Measurements from ENCODE around the gene ORAI2. TPM values are rescaled to one million over a fixed set of nuclear protein-coding genes. Genes with fewer than 3 reads are reported as not detected.

The ORAI2 gene
- total and polyA plus RNA-seq, 10 of the 15 experiments (the other 5 are each of a cell fraction or from before 2014, with no cell fraction given) = 5.8 to 111 (median 46.9) TPM

DNA sequence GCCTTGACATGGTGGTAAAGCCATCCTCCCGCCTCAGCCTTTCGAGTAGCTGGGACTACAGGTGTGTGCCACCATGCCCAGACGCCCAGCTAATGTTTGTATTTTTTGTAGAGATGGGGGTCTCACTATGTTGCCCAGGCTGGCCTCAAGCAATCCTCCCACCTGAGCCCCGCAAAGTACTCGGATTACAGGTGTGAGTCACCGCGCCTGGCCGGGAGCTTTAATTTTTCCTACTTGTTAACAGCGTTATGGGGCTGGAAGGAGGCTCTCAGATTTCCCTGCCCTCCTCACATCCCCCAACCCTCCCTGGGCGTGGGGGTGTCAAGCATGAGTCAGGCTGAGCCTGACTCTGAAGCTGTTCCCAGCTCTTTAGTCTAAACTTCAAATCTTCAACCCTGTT lies 23.0 kb downstream of the ORAI2 start:
- H4K20me1 ChIP-seq (ENCODE audit: control insufficient read depth, insufficient read depth) = no peaks in the 10 kb centered on the region
- no peaks in the 10 kb centered on the region for H3K9me3 ChIP-seq (replicated peaks; ENCODE audit: control insufficient read depth, insufficient read depth, low read length)
- intact Hi-C loops (cut with micrococcal nuclease; ENCODE audit: unreplicated experiment) (no loop called here), in situ Hi-C loops (cut with MboI) (loop anchor here (10.0 kb wide), 1 partner anchor 52 kb away; no protein-coding TSS in a partner anchor)
- no peak overlapping the region for H2AFZ ChIP-seq (ENCODE audit: control insufficient read depth, low read depth, low read length)
- FAIRE-seq (no peak), ATAC-seq (no peak), DNase-seq (ENCODE audit: low read depth, low spot score) (no peak)
- H3K79me2 ChIP-seq (ENCODE audit: control insufficient read depth, insufficient read depth, low read length) = no peaks in the 10 kb centered on the region
- no TSS peak for BruUV-seq (replicated peaks)
- ChIA-PET POLR2A (no interaction called here), SMC1A (ENCODE audit: uncharacterized antibody, unreplicated experiment) (interaction anchor here (0.9 kb wide), 1 partner anchor 32 kb away, joined by 3 read pairs; no protein-coding TSS in a partner anchor), CTCF (interaction anchor here (0.5 to 3.2 kb wide), 4 partner anchors 10 to 52 kb away, joined by 3 to 14 read pairs (median 4); no protein-coding TSS in a partner anchor), RAD21 (ENCODE audit: unreplicated experiment) (interaction anchor here (1.5 kb wide), 1 partner anchor 10 kb away, joined by 3 read pairs; no protein-coding TSS in a partner anchor)
- no peak overlapping the region for H3K9ac ChIP-seq (ENCODE audit: control insufficient read depth, insufficient read depth, low read length)
- no peak for TF ChIP-seq RBBP5 (conservative IDR thresholded peaks at IDR 0.05)
- TF ChIP-seq, protein P1, sequence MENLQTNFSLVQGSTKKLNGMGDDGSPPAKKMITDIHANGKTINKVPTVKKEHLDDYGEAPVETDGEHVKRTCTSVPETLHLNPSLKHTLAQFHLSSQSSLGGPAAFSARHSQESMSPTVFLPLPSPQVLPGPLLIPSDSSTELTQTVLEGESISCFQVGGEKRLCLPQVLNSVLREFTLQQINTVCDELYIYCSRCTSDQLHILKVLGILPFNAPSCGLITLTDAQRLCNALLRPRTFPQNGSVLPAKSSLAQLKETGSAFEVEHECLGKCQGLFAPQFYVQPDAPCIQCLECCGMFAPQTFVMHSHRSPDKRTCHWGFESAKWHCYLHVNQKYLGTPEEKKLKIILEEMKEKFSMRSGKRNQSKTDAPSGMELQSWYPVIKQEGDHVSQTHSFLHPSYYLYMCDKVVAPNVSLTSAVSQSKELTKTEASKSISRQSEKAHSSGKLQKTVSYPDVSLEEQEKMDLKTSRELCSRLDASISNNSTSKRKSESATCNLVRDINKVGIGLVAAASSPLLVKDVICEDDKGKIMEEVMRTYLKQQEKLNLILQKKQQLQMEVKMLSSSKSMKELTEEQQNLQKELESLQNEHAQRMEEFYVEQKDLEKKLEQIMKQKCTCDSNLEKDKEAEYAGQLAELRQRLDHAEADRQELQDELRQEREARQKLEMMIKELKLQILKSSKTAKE (IDR thresholded peaks at IDR 0.05; ENCODE audit: low read depth, poor library complexity, severe bottlenecking) = no peak
- TF ChIP-seq BMI1 (IDR thresholded peaks at IDR 0.05; ENCODE audit: borderline replicate concordance) = no peak
- peaks cover 11% of the 10 kb centered on the region in 2 experiments for H3K36me3 ChIP-seq (ENCODE audit: control insufficient read depth in 2 of 2, insufficient read depth in 2 of 2, low read length in 1 of 2)
- H3K4me3 ChIP-seq = no peak overlapping the region
- no peaks in the 10 kb centered on the region for H3K27me3 ChIP-seq (replicated peaks in 1 of 2; ENCODE audit: control insufficient read depth in 2 of 2, insufficient read depth in 2 of 2, low read length in 1 of 2)
- no peak overlapping the region for H3K27ac ChIP-seq (ENCODE audit: control insufficient read depth, insufficient read depth)
- H3K4me1 ChIP-seq (ENCODE audit: control insufficient read depth, insufficient read depth, low read length) = no peaks in the 10 kb centered on the region
- no peak overlapping the region for H3K4me2 ChIP-seq (ENCODE audit: control insufficient read depth, insufficient read depth)
- WGBS (ENCODE audit: insufficient coverage, insufficient replicate concordance, low lambda C conversion rate, missing lambda C conversion rate) = 95% methylated on average over 10 of the region's 10 CpGs

DNA sequence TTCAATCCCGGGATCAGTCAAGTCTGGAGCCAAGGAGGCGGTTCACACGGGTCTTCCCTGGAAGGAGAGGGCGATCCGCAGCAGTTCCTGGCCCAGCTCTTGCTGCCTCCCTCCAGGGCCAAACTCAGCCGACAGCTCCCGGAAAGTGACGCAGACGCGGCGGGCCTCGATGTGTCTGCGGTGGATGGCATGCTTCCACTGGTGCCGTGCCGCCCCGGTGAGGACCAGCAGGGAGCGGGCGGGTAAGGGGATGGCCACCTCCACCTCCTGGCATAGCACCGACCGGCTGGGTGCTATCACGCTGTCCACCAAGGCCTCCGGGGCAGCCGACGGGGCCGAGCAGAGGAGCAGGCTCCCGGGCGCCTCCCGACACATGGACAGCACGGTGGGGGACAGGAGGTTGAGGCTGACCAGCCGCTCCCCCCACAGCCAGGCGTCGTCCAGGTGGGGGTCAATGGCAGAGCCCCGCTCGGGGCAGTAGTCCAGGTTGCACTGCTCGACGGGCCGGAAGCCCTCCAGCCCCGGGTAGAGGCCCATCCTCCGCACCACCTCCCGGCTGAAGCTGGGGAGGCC lies 24.1 kb downstream of the ORAI2 start:
- Histone ChIP-seq H3K9me3 (replicated peaks; ENCODE audit: control insufficient read depth, insufficient read depth, low read length) (no peaks in the 10 kb centered on the region), H3K9ac (ENCODE audit: control insufficient read depth, insufficient read depth, low read length) (no peak overlapping the region), H3K36me3 (ENCODE audit: control insufficient read depth in 2 of 2, insufficient read depth in 2 of 2, low read length in 1 of 2) (peaks cover 11% of the 10 kb centered on the region in 2 experiments), H2AFZ (ENCODE audit: control insufficient read depth, low read depth, low read length) (no peak overlapping the region), H3K27ac (ENCODE audit: control insufficient read depth, insufficient read depth) (no peak overlapping the region), H4K20me1 (ENCODE audit: control insufficient read depth, insufficient read depth) (no peaks in the 10 kb centered on the region), H3K4me3 (no peak overlapping the region), H3K79me2 (ENCODE audit: control insufficient read depth, insufficient read depth, low read length) (peaks cover 4% of the 10 kb centered on the region; the same call in 1 of the 2 replicates), H3K4me1 (ENCODE audit: control insufficient read depth, insufficient read depth, low read length) (no peaks in the 10 kb centered on the region), H3K27me3 (replicated peaks in 1 of 2; ENCODE audit: control insufficient read depth in 2 of 2, insufficient read depth in 2 of 2, low read length in 1 of 2) (no peaks in the 10 kb centered on the region), H3K4me2 (ENCODE audit: control insufficient read depth, insufficient read depth) (no peak overlapping the region)
- in situ Hi-C loops (cut with MboI) (loop anchor here (10.0 kb wide), 1 partner anchor 53 kb away; no protein-coding TSS in a partner anchor), intact Hi-C loops (cut with micrococcal nuclease; ENCODE audit: unreplicated experiment) (no loop called here)
- ChIA-PET POLR2A (no interaction called here), CTCF (interaction anchor here (3.2 kb wide), 1 partner anchor 53 kb away, joined by 14 read pairs; no protein-coding TSS in a partner anchor), RAD21 (ENCODE audit: unreplicated experiment) (interaction anchor here (1.5 kb wide), 1 partner anchor 9 kb away, joined by 3 read pairs; no protein-coding TSS in a partner anchor), SMC1A (ENCODE audit: uncharacterized antibody, unreplicated experiment) (no interaction called here)
- FAIRE-seq (no peak), ATAC-seq (no peak), DNase-seq (ENCODE audit: low read depth, low spot score) (no peak)
- BruUV-seq (replicated peaks) = no TSS peak
- 94% methylated on average over 40 of the region's 40 CpGs for WGBS (ENCODE audit: insufficient coverage, insufficient replicate concordance, low lambda C conversion rate, missing lambda C conversion rate)
- TF ChIP-seq NBN (IDR thresholded peaks at IDR 0.05) (no peak), POLR2AphosphoS2 (IDR thresholded peaks at IDR 0.05; ENCODE audit: low read depth, low read length) (no peak), HDAC6 (IDR thresholded peaks at IDR 0.05; ENCODE audit: unreplicated experiment) (no peak), EZH2 (IDR thresholded peaks at IDR 0.05; ENCODE audit: borderline replicate concordance, control insufficient read depth, low read depth, low read length) (no peak), STAT3 (IDR thresholded peaks at IDR 0.05; ENCODE audit: low read depth, low read length) (no peak), MYB (IDR thresholded peaks at IDR 0.05; ENCODE audit: borderline replicate concordance, low read depth, low read length) (no peak), YBX1 (IDR thresholded peaks at IDR 0.05) (no peak), RB1 (IDR thresholded peaks at IDR 0.05; ENCODE audit: borderline replicate concordance) (no peak), HDGF (IDR thresholded peaks at IDR 0.05) (no peak), IKZF1 (conservative IDR thresholded peaks at IDR 0.05) (no peak), RUNX3 (IDR thresholded peaks at IDR 0.05; ENCODE audit: low read length) (no peak)

Data from GM12878 (cell line).